ENCODE measurements around the gene PHACTR3. TPM values are rescaled to one million over a fixed set of nuclear protein-coding genes. Genes with fewer than 3 reads are reported as not detected.
"Not testable (repeated sequence)": the region's sequence is repeated elsewhere in the genome, so short reads cannot be mapped to it uniquely, and the experiment has no call there.

Gene PHACTR3
- total RNA-seq, 2 experiments from 2014 or later = not detected

DNA sequence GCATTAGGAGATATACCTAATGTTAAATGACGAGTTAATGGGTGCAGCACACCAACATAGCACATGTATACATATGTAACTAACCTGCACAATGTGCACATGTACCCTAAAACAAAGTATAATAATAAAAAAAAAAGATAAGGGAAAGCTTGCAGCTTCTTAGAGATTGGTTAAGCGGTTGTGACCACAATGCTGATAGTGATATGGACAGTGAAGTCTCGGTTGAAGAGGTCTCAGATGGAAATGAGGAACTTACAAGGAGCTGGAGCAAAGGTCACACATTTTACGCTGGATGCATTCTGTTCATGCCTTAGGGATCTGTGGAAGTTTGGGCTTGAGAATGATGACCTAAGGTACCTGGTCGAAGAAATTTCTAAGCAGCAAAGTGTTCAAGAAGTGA lies 252.6 kb downstream of the PHACTR3 start:
- DNase-seq = not testable (repeated sequence)

GRCh38 chr20:59857966-59858365 lies 253.6 kb downstream of the PHACTR3 start:
- H3K4me3 Mint-ChIP-seq = no peak overlapping the region
- H3K4me1 Mint-ChIP-seq = no peaks in the 10 kb centered on the region
- peaks cover 3% of the 10 kb centered on the region for H3K27me3 Mint-ChIP-seq
- ChIA-PET POLR2A (no interaction called here), CTCF (interaction anchor here (0.6 kb wide), 1 partner anchor 1712 kb away, joined by 3 read pairs; no protein-coding TSS in a partner anchor)
- H3K9me3 Mint-ChIP-seq (ENCODE audit: low read depth) = peaks cover 4% of the 10 kb centered on the region
- no peak overlapping the region for H3K27ac Mint-ChIP-seq
- peaks cover 2% of the 10 kb centered on the region for H3K36me3 Mint-ChIP-seq (ENCODE audit: low read depth)
- intact Hi-C loops (cut with DNase I, micrococcal nuclease) = no loop called here
- DNase-seq (no peak), ATAC-seq (no peak)

More for the DNA sequence above, 252.6 kb downstream of the PHACTR3 start:
- POLR2A ChIA-PET; ATAC-seq; intact Hi-C loops (cut with DNase I, micrococcal nuclease); H3K27me3 Mint-ChIP-seq; H3K4me1 Mint-ChIP-seq; H3K36me3 Mint-ChIP-seq (ENCODE audit: low read depth); H3K27ac Mint-ChIP-seq; H3K4me3 Mint-ChIP-seq; H3K9me3 Mint-ChIP-seq (ENCODE audit: low read depth): not testable (repeated sequence)
- CTCF ChIA-PET = interaction anchor here (0.7 kb wide), 1 partner anchor 17 kb away, joined by 3 read pairs; no protein-coding TSS in a partner anchor

GRCh38 chr20:59858425-59858824 lies 254.1 kb downstream of the PHACTR3 start:
- CTCF ChIA-PET = no interaction called here
- POLR2A ChIA-PET = no interaction called here
- intact Hi-C loops (cut with DNase I, micrococcal nuclease) = no loop called here

DNA sequence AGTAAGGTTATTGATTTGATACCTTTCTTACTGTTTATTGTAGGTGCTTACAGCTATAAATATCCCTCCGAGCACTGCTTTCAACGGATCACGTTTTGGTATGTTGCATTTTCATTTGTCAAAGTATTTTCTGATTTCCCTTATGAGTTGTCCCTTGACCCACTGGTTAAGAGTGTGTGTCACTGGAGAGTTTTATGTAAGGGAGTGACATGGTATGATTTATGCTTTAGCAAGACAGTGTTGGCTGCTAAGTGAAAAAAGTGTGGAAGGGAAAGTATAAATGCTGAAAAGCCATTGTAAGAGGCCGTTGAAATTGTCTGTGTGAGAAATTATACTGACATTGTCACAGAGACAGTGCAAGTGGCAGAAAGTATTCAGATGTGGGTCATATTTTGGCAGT lies 257.1 kb downstream of the PHACTR3 start:
- ChIA-PET CTCF (interaction anchor here (1.3 kb wide), 1 partner anchor 10 kb away, joined by 4 read pairs; no protein-coding TSS in a partner anchor), POLR2A (no interaction called here)
- DNase-seq = no peak
- intact Hi-C loops (cut with DNase I, micrococcal nuclease) = no loop called here
- peaks cover 4% of the 10 kb centered on the region for H3K9me3 Mint-ChIP-seq (ENCODE audit: low read depth)
- H3K4me3 Mint-ChIP-seq = no peak overlapping the region
- no peak overlapping the region for H3K27ac Mint-ChIP-seq
- no peaks in the 10 kb centered on the region for H3K4me1 Mint-ChIP-seq
- no peak for ATAC-seq
- H3K36me3 Mint-ChIP-seq (ENCODE audit: low read depth) = no peaks in the 10 kb centered on the region
- H3K27me3 Mint-ChIP-seq = peaks cover 3% of the 10 kb centered on the region

More at GRCh38 chr20:59858425-59858824, 254.1 kb downstream of the PHACTR3 start:
- H3K4me1 Mint-ChIP-seq = no peaks in the 10 kb centered on the region
- ATAC-seq = no peak
- H3K27me3 Mint-ChIP-seq = peaks cover 3% of the 10 kb centered on the region
- no peak for DNase-seq
- H3K36me3 Mint-ChIP-seq (ENCODE audit: low read depth) = peaks cover 2% of the 10 kb centered on the region
- H3K4me3 Mint-ChIP-seq = no peak overlapping the region
- H3K9me3 Mint-ChIP-seq (ENCODE audit: low read depth) = peaks cover 4% of the 10 kb centered on the region
- no peak overlapping the region for H3K27ac Mint-ChIP-seq

- H3K4me3 Mint-ChIP-seq = no peak overlapping the region
These were observed 258.7 kb downstream of the PHACTR3 start for GRCh38 chr20:59863058-59863457.

DNA sequence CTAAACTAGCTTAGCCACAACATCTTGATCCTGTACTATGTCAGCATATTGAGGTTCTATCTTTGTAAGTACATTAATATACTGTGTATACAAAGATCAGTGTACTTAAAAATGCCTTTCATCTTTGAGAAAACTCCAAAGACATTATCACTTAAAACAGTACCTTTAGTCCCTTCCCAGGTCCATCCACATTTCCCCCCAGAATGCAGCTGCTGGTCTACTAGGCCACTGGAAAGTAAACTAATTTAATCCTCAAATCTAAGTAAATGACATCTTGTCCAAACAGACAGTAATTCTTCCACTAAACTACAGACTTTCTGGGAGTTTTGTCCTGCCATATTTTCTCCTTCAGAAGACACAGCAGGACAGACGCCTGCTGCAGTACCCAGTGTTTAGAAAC lies 260.4 kb downstream of the PHACTR3 start:
- no peak overlapping the region for H3K27ac Mint-ChIP-seq
- H3K9me3 Mint-ChIP-seq (ENCODE audit: low read depth) = no peaks in the 10 kb centered on the region
- DNase-seq = no peak
- POLR2A ChIA-PET = no interaction called here
- CTCF ChIA-PET = interaction anchor here (0.7 to 1.7 kb wide), 2 partner anchors 15 to 19 kb away, joined by 3 to 7 read pairs; no protein-coding TSS in a partner anchor
- ATAC-seq = no peak
- no peaks in the 10 kb centered on the region for H3K36me3 Mint-ChIP-seq (ENCODE audit: low read depth)
- no peaks in the 10 kb centered on the region for H3K4me1 Mint-ChIP-seq
- H3K27me3 Mint-ChIP-seq = peaks cover 5% of the 10 kb centered on the region
- intact Hi-C loops (cut with DNase I, micrococcal nuclease) = no loop called here
- H3K4me3 Mint-ChIP-seq = no peak overlapping the region

More at GRCh38 chr20:59863058-59863457, 258.7 kb downstream of the PHACTR3 start:
- Mint-ChIP-seq H3K36me3 (ENCODE audit: low read depth) (no peaks in the 10 kb centered on the region), H3K27ac (no peak overlapping the region), H3K9me3 (ENCODE audit: low read depth) (peaks cover 4% of the 10 kb centered on the region), H3K27me3 (peaks cover 3% of the 10 kb centered on the region), H3K4me1 (no peaks in the 10 kb centered on the region)
- DNase-seq = no peak
- ATAC-seq = no peak
- CTCF ChIA-PET = interaction anchor here (1.7 kb wide), 1 partner anchor 13 kb away, joined by 7 read pairs; no protein-coding TSS in a partner anchor
- intact Hi-C loops (cut with DNase I, micrococcal nuclease) = no loop called here
- POLR2A ChIA-PET = no interaction called here

DNA sequence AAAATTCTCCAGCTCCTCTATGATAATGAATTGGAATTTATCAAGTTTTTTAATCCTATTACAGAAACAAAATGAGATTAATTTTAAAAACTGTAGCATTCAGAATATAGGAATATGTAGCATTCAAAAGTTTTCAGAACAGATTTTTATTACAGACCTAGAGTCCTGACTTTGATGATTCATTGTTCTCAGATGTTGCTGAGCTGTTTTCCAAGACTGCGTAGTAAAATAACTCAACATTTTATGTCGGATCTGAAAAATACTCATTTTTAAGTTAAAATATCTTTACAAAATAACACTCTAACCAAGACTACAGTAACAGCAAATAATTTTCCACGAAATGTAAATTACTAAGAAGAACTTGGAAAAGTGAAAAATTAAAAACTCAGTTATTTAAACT lies 262.0 kb downstream of the PHACTR3 start:
- POLR2A ChIA-PET = interaction anchor here (0.7 kb wide), 1 partner anchor 79 kb away, joined by 5 read pairs; no protein-coding TSS in a partner anchor
- ATAC-seq = no peak

DNA sequence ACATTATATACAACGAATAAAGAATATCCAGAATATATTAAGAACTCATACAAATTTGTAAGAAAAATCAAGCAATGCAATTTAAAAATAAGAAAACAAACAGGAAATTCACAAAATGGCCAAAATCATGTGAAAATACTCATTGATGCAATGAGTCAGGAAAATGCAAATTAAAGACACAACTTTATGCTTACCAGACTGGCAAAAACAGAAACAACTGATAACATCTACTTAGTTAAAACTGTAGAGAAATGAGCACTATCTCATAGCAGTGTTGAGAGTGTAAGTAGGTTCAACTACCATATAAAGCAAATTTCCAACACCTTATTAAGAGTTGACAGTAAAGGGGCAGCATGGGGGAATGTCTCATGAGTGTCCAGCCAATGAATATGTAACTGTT lies 266.8 kb downstream of the PHACTR3 start:
- H3K36me3 Mint-ChIP-seq (ENCODE audit: low read depth) = no peaks in the 10 kb centered on the region
- CTCF ChIA-PET = no interaction called here

More for the DNA sequence above, 262.0 kb downstream of the PHACTR3 start:
- Mint-ChIP-seq H3K27me3 (peaks cover 5% of the 10 kb centered on the region), H3K36me3 (ENCODE audit: low read depth) (no peaks in the 10 kb centered on the region), H3K9me3 (ENCODE audit: low read depth) (no peaks in the 10 kb centered on the region), H3K4me1 (no peaks in the 10 kb centered on the region), H3K4me3 (no peak overlapping the region), H3K27ac (no peak overlapping the region)
- intact Hi-C loops (cut with DNase I, micrococcal nuclease) = no loop called here
- no peak for DNase-seq
- CTCF ChIA-PET = interaction anchor here (0.6 to 1.1 kb wide), 2 partner anchors 9 to 13 kb away, joined by 3 to 7 read pairs; no protein-coding TSS in a partner anchor

GRCh38 chr20:59873409-59873808 lies 269.1 kb downstream of the PHACTR3 start:
- no peaks in the 10 kb centered on the region for H3K4me1 Mint-ChIP-seq
- CTCF ChIA-PET = interaction anchor here (1.0 kb wide), 1 partner anchor 67 kb away, joined by 3 read pairs; the partner anchor contains the start of genes FAM217B and PPP1R3D
- H3K4me3 Mint-ChIP-seq = no peak overlapping the region

More for the DNA sequence above, 266.8 kb downstream of the PHACTR3 start:
- H3K27ac Mint-ChIP-seq = no peak overlapping the region
- no peaks in the 10 kb centered on the region for H3K4me1 Mint-ChIP-seq
- H3K9me3 Mint-ChIP-seq (ENCODE audit: low read depth) = no peaks in the 10 kb centered on the region
- POLR2A ChIA-PET = no interaction called here
- peaks cover 2% of the 10 kb centered on the region for H3K27me3 Mint-ChIP-seq
- no peak for ATAC-seq
- no peak for DNase-seq
- intact Hi-C loops (cut with DNase I, micrococcal nuclease) = no loop called here
- H3K4me3 Mint-ChIP-seq = no peak overlapping the region

GRCh38 chr20:59880198-59880597 lies 275.9 kb downstream of the PHACTR3 start:
- intact Hi-C loops (cut with DNase I, micrococcal nuclease) = no loop called here
- H3K9me3 Mint-ChIP-seq (ENCODE audit: low read depth) = no peaks in the 10 kb centered on the region
- DNase-seq (no peak), ATAC-seq (no peak)
- H3K27ac Mint-ChIP-seq = no peak overlapping the region
- H3K4me3 Mint-ChIP-seq = no peak overlapping the region
- CTCF ChIA-PET = no interaction called here
- no peaks in the 10 kb centered on the region for H3K27me3 Mint-ChIP-seq
- no peaks in the 10 kb centered on the region for H3K36me3 Mint-ChIP-seq (ENCODE audit: low read depth)
- no peaks in the 10 kb centered on the region for H3K4me1 Mint-ChIP-seq
- POLR2A ChIA-PET = no interaction called here

More at GRCh38 chr20:59873409-59873808, 269.1 kb downstream of the PHACTR3 start:
- intact Hi-C loops (cut with DNase I, micrococcal nuclease) = no loop called here
- ATAC-seq = no peak
- H3K9me3 Mint-ChIP-seq (ENCODE audit: low read depth) = no peaks in the 10 kb centered on the region
- no peak overlapping the region for H3K27ac Mint-ChIP-seq
- POLR2A ChIA-PET = no interaction called here
- no peak for DNase-seq
- peaks cover 2% of the 10 kb centered on the region for H3K27me3 Mint-ChIP-seq
- no peaks in the 10 kb centered on the region for H3K36me3 Mint-ChIP-seq (ENCODE audit: low read depth)

DNA sequence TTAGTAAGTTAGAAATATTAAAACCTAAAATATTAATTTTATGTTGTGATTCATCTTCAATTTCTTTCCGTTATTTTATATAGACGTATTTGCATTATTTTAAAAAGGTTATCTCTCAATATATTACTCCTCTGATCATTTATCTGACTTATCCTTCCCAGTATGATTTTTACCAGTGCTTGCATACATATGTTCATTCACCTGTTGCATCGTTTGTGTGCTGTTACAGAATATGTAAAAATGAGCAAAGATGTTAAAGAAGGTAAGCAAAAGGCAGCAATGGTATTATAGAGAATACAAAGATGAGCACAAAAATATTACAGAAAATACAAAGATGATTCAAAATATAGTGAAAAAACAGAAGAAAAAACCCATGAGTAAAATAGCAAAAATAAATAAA lies 280.2 kb downstream of the PHACTR3 start:
- ChIA-PET CTCF (no interaction called here), POLR2A (no interaction called here)
- no peaks in the 10 kb centered on the region for H3K27me3 Mint-ChIP-seq
- no peak overlapping the region for H3K4me3 Mint-ChIP-seq
- no peaks in the 10 kb centered on the region for H3K36me3 Mint-ChIP-seq (ENCODE audit: low read depth)
- no peaks in the 10 kb centered on the region for H3K9me3 Mint-ChIP-seq (ENCODE audit: low read depth)
- DNase-seq (no peak), ATAC-seq (no peak)
- no peak overlapping the region for H3K27ac Mint-ChIP-seq
- intact Hi-C loops (cut with DNase I, micrococcal nuclease) = no loop called here
- no peaks in the 10 kb centered on the region for H3K4me1 Mint-ChIP-seq

- DNase-seq (no peak), ATAC-seq (no peak)
- Mint-ChIP-seq H3K4me3 (no peak overlapping the region), H3K36me3 (ENCODE audit: low read depth) (no peaks in the 10 kb centered on the region), H3K4me1 (no peaks in the 10 kb centered on the region), H3K27me3 (no peaks in the 10 kb centered on the region), H3K27ac (no peak overlapping the region), H3K9me3 (ENCODE audit: low read depth) (no peaks in the 10 kb centered on the region)
- ChIA-PET CTCF (no interaction called here), POLR2A (no interaction called here)
- intact Hi-C loops (cut with DNase I, micrococcal nuclease) = no loop called here
These were observed 283.7 kb downstream of the PHACTR3 start for GRCh38 chr20:59888050-59888449.
